VCaP (cell line): ENCODE data around the gene TMEM125.

Source experiments
- H3K27ac ChIP-seq: fragments of 450-650 bp; 2 replicates; pipeline ENCODE4 v1.5.1; 2017
- TF ChIP-seq, protein P1 (sequence below): fragments of 450-650 bp; conservative IDR thresholded peaks from 2 replicates; pipeline ENCODE4 v1.5.1; 2017; ENCODE audit warnings: mild to moderate bottlenecking, moderate library complexity

TMEM125 gene

DNA sequence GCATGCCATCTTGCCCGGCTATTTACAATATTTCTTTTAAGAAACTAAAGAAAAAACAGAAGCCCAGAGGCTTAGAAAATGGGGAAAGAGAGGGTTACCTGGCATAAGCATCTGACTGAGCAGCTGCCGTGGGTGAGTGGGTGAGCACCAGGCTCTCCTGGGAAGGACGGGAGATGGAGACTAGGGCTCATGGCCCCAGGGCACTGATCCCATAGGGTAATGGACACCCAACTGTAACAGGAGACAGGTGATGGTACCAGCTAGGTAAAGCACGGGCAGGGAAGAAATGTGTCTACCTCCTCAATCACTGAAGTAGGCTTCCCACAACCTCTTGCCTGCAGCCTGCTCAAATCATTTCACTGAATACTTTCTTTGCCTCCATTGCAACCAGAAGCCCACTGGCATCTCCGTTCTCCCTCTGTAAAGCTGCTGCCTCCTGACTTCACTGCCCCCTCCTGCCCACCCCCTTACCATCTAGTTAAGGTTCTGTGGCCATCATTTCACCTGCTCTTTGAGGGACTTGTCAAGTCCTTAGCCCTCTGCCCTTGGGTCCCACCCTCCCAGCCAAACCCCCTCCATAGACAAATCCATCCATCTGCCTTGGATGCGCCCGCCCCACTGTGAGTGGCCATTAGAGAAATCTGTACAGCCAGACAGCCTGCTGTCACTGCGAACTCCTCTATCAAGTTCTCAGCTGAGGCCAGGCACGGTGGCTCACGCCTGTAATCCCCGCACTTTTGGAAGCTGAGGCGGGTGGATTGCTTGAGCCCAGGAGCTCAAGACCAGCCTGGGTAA is 6.2 kb downstream of the TMEM125 start:
- TF ChIP-seq, protein P1, sequence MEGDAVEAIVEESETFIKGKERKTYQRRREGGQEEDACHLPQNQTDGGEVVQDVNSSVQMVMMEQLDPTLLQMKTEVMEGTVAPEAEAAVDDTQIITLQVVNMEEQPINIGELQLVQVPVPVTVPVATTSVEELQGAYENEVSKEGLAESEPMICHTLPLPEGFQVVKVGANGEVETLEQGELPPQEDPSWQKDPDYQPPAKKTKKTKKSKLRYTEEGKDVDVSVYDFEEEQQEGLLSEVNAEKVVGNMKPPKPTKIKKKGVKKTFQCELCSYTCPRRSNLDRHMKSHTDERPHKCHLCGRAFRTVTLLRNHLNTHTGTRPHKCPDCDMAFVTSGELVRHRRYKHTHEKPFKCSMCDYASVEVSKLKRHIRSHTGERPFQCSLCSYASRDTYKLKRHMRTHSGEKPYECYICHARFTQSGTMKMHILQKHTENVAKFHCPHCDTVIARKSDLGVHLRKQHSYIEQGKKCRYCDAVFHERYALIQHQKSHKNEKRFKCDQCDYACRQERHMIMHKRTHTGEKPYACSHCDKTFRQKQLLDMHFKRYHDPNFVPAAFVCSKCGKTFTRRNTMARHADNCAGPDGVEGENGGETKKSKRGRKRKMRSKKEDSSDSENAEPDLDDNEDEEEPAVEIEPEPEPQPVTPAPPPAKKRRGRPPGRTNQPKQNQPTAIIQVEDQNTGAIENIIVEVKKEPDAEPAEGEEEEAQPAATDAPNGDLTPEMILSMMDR, result no peak
- H3K27ac ChIP-seq, result no peak overlapping the region

DNA sequence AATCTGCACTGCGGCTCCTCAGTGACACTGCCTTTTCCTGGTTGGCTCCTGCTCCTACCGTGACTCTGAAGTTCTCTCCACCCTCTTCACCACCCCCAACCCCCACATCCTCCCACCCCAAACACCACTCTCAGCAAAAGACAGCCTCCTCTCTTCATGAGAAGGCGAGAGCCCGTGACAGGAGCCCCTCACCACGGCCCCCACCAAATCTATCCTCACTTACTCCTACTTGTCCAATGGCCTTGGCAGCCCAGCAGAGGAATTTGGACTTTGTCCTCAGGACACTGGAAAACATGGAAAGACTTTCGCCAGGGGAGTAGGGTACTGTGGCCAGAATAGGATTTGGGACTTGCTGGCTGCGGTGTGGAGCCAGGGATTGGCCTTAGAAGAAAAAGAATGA is 6.9 kb downstream of the TMEM125 start:
- no peak overlapping the region for H3K27ac ChIP-seq
- TF ChIP-seq, protein P1, result no peak

DNA sequence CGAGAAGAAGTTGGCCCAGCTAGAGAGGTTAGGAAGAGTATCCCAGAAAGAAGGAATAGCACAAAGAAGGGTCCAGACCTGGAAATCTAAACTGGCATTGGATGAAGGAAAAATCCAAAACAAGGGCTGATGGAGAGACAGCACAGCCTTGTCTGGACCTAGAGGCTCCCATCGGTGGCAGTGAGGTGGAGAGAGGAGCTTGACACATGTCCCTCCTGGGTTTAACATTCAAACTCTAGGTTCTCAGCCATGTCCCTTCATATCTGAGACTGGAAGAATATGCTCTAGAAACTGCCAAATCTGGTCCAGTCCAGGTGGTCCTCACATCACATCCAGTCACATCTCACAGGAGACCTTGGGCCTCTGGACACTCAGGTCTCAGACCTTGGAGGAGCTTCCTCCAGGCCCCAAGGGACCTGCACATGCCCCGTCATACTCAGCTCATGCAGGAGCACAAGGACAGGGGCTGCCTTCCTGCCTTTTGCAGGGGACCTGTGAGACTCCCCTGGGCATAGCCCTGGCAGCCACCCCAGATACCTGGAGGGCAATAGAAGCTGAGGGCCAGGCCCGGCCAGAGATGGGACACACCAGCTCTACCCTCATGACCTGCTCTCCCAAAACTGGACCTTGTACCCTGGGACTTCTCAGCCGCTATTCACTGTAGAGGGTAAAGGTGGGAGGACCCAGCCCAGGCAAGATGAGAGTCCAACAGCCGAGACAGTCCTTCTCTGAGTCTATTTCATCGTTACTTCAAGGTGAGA is 7.5 kb downstream of the TMEM125 start:
- H3K27ac ChIP-seq, result no peak overlapping the region
- TF ChIP-seq, protein P1, result no peak

DNA sequence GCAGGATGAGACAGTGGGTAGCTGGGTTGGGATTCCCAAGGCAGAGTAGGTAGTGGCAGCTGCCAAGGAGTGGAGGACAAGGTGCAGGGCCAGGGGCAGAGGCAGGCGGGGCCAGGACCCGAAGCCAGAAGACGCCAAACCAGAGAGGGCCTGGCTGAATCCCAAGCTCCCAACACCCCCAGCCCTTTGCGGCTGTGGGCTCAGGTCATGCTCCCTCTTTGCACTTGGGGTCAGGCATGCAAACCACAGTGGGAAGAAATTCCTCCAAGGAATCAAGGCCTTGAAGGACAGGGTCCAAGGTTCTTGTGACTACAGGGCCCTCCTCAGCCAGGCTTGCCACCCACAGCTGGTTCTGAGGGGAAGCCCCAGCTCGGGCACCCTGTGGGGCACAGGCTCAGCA is 9.4 kb downstream of the TMEM125 start:
- no peak overlapping the region for H3K27ac ChIP-seq
- TF ChIP-seq, protein P1, result no peak

DNA sequence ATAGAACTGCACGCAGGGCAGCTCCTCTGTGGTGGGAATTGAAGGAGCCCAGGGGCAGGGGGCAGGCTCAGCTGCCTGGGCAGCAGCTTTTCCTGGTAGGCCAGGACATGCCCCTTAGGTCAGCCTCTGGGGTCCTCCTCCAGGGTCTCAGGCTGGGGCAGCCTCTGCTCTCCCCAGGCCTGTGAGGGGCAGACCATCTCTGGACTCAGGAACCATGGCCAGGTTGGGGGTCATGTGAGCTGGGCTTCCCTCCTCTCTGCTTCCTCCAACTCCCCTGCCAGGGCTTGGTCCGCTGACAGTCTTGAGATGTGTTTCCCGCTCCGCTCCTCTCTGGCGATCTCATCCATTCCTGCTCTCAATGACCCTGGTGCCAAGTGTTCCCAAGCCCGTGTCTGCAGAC is 9.9 kb downstream of the TMEM125 start:
- no peak overlapping the region for H3K27ac ChIP-seq
- TF ChIP-seq, protein P1, result no peak

DNA sequence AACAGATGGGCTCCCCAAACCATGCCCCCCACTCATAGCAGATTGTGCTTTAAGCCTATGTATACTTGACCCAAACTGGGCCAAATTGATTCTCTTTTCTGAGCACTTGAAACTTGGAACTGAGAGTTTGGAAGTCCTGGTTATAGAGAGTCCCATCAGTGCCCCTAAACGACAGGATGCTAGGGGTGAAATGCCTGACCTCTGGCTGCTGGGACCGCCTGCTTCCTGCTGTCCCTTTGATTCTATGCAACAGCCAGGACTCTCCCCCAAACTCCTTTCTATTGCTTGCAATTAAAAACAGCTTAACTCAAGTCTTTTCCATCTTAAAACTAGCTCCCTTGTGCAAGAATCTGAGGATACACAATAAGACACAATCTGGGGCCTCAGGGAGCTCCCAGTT is 10.9 kb downstream of the TMEM125 start:
- TF ChIP-seq, protein P1, result no peak
- no peak overlapping the region for H3K27ac ChIP-seq

DNA sequence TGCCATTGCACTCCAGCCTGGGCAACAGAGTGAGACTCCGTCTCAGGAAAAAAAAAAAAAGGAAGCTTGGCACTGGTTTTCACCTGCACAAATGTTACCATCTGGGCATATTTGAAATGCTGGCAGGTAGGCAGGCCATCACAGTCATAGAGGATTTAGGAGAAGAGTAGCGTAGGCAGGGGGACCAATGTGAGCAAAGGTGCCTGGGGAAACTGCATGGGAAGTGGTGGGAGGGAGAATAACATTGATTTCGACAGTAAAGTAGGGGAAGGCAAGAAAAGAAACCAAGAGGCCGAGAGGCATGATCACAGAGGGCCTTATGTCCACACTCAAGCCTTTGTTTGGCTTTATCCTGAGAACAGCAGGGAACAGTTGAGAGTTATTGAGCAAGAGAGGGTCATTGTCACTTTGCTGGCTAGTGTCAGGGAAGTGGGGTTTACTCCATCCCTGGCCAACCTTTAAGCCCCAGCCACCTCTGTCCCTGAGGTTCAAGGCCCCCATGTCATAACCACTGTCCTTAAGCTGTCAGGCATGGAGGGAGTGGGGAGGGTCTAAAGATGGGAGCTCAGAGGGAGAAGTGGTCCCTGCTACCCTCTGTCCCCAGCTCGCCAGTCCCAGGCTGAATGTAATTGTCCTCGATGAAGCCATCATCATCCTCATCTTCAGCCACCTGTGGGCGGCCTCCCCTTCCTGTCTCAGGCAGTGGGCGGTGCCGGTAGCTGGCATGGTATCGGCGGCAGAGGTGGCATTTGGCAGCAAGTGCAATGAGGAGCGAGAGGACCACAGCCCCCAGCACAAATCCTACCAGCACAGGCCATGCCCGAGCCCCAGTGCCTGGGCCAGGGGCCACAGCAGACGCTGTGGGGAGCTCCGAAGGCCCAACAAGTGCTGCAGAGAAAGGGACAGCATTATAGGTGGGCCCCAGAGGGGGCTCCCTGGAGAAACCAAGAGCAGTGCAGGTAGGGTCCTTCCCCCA is 12.7 kb downstream of the TMEM125 start:
- TF ChIP-seq, protein P1, result no peak

More for the DNA sequence above, 12.7 kb downstream of the TMEM125 start:
- no peak overlapping the region for H3K27ac ChIP-seq
